Transverse colon (tissue), 4 donors: ENCODE data around the gene PDZD8.

Experiments
- POLR2A ChIP-seq: fragments of 450-650 bp; IDR thresholded peaks from one replicate; pipeline ENCODE4 v1.6.1; 2016; ENCODE audit warnings: antibody characterized with exemption, mild to moderate bottlenecking, moderate library complexity
- POLR2AphosphoS5 ChIP-seq, 3 donors: sonication (generic); formaldehyde crosslinking; IDR thresholded peaks; one replicate each; pipeline ENCODE4 v1.6.1; 2016; ENCODE audit warnings: antibody characterized with exemption in 3 of 3
- TF ChIP-seq, protein P1 (sequence below), 5 experiments: fragments of 200-600 bp in 3 of 5; fragments of 450-650 bp in 2 of 5; sonication (generic) in 3 of 5; IDR thresholded peaks; 1 replicate in 2 of 5; 2 replicates in 3 of 5; pipeline ENCODE4 v1.5.1; 2016 to 2017; ENCODE audit warnings: antibody characterized with exemption in 5 of 5, inconsistent platforms in 3 of 5, mild to moderate bottlenecking in 2 of 5, moderate library complexity in 1 of 5

DNA sequence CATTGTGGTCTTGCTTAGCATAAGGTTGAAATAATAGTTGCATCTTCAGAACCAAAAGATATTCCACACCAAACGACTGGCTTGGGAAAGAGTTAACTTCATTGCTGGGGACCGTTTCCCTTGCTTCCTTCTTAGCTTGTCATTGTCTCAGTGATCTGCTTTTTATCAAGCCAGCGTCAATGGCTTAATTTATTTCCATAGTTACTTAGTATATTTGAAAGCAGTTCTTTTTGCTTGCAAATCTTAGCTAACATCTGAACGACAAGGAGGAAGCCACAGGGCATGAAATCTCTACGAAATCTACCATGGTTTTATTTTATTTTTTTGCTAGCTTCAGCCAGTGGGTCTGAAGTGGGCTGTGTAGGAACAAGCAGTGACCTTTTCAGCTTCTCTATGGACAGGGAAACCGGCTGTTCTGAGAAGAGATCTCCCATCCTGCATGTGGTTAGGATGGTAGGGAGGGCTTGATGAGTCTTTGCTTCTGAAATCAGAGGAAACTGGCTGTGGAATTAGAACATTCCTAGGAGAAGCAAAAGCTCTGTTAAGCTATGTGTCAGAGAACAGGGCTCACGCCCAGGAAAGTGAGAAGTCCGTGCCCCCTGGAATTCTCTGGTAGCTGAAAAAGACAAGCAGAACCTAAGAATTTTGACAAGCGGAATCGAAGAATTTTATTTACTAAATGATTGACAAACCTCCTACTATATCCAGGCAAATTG lies 126.3 kb downstream of the PDZD8 start:
- no peak for TF ChIP-seq POLR2A
- TF ChIP-seq, protein P1, sequence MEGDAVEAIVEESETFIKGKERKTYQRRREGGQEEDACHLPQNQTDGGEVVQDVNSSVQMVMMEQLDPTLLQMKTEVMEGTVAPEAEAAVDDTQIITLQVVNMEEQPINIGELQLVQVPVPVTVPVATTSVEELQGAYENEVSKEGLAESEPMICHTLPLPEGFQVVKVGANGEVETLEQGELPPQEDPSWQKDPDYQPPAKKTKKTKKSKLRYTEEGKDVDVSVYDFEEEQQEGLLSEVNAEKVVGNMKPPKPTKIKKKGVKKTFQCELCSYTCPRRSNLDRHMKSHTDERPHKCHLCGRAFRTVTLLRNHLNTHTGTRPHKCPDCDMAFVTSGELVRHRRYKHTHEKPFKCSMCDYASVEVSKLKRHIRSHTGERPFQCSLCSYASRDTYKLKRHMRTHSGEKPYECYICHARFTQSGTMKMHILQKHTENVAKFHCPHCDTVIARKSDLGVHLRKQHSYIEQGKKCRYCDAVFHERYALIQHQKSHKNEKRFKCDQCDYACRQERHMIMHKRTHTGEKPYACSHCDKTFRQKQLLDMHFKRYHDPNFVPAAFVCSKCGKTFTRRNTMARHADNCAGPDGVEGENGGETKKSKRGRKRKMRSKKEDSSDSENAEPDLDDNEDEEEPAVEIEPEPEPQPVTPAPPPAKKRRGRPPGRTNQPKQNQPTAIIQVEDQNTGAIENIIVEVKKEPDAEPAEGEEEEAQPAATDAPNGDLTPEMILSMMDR (IDR thresholded peaks at IDR 0.05): no peak
- TF ChIP-seq POLR2AphosphoS5 (IDR thresholded peaks at IDR 0.05): no peak
